HG02981 (cell line): ENCODE measurements around the gene CEP290.
"Not testable (repeated sequence)": the region's sequence is repeated elsewhere in the genome, so short reads cannot be mapped to it uniquely, and the experiment has no call there.

Source experiments
- ATAC-seq: cut with Tn5 transposase; IDR thresholded peaks from one replicate; pipeline ENCODE4 v1.9.1; 2021; ENCODE audit warnings: mild to moderate bottlenecking, moderate library complexity; ENCODE audit not compliant: unreplicated experiment

CEP290 gene

DNA sequence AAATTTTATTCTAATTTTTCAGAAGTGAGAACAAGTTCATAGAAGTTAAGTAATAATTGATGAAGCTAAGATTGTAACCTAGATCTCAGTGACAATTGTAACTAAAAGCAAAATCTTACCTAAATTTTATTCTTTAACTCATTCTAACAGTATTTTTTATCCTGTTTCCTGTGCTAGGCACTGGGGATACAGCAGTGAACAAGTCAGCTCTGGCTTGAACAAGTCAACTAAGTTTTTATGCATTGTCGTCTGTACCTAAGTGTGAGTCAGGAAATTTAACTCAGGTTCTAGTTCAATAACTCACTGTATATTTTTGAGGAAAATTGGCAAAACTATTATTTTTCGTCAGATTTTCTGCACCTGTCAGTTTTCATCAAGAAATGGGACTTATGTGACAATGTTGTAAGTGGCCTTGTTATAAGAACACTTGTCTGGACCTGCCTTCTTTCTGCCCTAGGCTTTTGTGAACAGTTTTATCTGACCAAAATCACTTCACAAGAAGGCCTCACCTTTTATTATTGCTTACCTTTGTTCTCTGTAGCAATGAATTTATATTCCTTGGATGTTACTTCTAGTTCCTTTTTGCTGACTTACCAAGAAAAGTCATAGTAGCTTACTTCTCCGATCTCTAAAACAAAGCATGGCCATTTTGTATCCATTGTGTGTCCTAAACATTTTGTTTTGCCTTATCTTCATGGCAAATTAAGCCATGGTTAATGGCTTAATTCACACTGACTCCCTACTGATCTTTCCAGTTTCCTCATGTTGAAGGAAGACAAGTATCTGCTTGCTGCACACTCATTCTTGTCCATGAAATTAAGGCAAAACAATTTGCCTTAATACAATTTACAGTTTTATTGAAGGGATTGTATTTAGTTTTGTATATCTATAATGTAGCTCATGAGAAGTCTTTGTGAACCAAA lies 2.9 kb upstream of the CEP290 start:
- ATAC-seq: no peak

DNA sequence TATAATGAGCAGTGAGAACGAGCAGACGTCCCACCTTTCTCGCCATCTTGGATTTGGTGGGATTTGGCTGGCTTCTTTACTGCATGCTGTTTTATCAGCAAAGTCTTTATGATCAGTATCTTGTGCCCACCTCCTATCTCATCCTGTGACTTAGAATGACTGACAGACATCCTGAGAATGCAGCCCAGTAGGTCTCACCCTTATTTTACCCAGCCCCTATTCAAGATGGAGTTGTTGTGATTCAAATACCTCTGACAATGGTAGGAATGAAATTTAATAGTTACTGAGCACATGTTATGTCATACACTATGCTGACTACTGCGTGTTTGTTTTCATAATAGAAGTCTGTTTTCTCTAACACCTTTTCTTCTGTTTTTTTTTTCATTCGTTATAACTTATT lies 2.1 kb upstream of the CEP290 start:
- no peak for ATAC-seq

DNA sequence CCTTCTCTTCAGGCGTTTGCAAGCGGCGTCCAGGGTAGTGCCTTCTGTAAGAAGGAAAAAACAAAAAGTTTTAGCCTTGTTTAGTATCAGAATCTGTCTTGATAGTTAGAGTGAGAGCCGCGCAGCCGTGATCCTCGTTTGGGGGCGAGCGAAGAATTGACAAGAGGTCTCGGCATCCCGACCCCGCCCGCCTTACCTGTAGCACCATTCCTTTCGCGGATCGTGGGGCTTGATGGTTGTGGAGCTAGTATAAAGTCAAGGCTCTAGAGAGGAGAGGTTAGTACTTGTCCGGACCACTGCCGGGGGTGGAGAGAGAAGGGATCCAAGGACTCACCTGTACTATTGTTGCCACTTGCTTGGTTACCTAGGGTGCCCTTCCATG lies 713 bp upstream of the CEP290 start:
- ATAC-seq: peak; percentile 2

GRCh38 chr12:88141425-88141773 lies 489 bp downstream of the CEP290 start:
- ATAC-seq: no peak

DNA sequence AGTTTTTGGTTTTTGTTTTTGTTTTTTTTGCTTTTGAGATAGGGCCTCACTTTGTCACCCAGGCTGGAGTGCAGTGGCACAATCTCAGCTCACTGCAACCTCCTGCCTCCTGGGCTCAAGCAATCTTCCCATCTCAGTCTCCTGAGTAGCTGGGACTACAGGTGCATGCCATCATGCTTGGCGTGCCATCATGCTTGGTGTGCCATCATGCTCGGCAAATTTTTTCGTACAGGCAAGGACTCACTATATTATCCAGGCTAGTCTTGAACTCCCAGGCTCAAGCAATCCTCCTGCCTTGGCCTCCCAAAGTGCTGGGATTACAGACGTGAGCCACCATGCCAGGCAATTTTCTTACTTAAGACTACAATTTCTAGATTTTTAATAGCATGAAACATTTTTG lies 2.2 kb downstream of the CEP290 start:
- not testable (repeated sequence) for ATAC-seq

- ATAC-seq: not testable (repeated sequence)
Measured at GRCh38 chr12:88133181-88133580, 8.7 kb downstream of the CEP290 start.

GRCh38 chr12:88132392-88132791 lies 9.5 kb downstream of the CEP290 start:
- ATAC-seq: no peak

- no peak for ATAC-seq
Measured at GRCh38 chr12:88127855-88128254, 14.0 kb downstream of the CEP290 start.

- no peak for ATAC-seq
Measured at GRCh38 chr12:88127099-88127498, 14.8 kb downstream of the CEP290 start.

- ATAC-seq: no peak
Measured at GRCh38 chr12:88122666-88123065, 19.2 kb downstream of the CEP290 start.

- ATAC-seq: no peak
Measured at GRCh38 chr12:88113871-88114270, 28.0 kb downstream of the CEP290 start.

GRCh38 chr12:88111074-88111652 lies 30.7 kb downstream of the CEP290 start:
- ATAC-seq: peak; percentile 61

DNA sequence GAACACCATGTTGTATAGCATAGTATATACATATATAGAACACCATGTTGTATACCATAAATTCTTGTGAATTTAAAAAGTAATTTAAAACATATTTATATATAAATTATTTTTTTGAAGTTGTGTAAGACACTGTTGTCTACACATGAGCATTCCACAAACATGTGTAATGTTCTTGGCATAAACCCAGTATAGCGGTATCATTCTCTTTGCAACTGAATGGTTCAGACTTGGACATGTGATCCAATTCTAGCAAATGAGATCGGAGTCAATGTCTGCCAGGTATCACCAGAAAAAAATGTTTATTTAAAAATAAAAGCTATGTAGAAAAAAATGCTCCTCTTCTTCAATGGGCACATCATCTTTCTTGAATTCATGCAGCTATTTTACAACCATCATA lies 33.9 kb downstream of the CEP290 start:
- no peak for ATAC-seq

DNA sequence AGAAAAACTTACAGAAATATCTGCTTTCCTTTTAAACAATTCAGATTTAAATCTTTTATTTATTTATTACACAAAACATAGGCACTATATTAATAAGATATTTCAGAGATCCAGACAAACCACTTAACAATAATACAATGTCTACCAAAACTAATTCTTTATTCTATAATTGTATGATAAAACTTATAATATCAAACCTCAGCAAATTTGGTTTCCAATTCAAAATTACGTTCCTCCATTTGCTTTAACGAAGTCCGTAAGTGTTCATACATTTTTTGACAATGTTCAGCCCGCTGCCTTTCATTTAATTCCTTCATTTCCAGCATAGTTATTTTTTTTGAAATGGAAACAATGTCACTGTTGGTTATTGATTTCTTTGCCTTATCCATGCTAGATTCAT lies 48.3 kb downstream of the CEP290 start:
- no peak for ATAC-seq

DNA sequence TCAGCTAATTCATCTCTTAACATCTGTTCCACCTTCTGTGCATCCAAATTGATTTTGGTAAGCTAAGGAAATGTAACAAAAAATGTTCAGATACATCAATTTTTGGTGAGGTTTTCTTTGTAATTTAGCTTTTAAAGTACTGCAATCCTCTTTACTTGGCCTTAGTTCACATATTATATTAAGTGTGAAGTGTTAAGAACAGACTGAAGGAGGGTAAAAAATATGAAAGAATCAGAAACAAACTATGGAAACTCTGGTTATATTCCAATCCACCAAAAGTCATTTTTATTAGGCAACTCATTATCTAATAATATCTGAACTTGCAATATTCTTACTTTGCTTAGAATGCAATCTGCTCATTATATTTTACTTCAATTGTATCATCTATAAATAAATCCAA lies 49.1 kb downstream of the CEP290 start:
- ATAC-seq: no peak

DNA sequence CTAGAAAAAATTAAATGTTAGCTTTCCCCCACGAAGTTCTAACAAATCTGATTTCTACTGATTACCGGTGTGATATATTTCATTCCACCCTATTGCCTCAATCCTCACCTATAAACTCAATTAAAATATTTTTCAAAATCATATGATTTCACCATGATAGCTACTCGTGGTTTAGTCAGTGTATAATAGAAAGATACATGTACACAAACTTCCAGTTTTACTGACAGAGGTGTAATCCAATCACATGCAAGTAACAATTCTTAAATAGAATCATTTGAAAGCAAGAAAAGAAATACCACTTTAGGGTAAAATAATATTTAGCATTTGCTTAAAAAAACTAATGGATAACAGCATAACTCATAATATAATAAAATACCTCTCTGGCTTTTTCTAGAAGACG lies 57.7 kb downstream of the CEP290 start:
- no peak for ATAC-seq

GRCh38 chr12:88083634-88084033 lies 58.3 kb downstream of the CEP290 start:
- ATAC-seq: no peak

DNA sequence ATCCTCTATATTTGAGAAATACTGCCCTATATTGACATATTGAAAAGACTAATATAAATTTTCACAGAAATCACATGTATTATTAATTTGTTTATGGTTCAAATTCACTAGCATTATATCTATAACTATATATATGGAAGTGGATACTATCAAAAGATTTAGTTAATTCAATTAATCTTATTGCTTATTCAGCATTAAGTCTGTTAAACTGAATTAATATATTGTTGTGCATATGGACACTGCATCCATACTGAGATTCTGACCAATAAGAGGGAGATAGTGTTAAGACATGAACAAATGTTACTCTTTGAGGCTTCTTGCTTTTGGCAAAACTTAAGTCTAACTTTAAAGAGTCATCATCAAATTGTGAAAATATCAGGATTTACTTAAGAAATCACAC lies 60.6 kb downstream of the CEP290 start:
- no peak for ATAC-seq

GRCh38 chr12:88067301-88067700 lies 74.6 kb downstream of the CEP290 start:
- ATAC-seq: no peak

DNA sequence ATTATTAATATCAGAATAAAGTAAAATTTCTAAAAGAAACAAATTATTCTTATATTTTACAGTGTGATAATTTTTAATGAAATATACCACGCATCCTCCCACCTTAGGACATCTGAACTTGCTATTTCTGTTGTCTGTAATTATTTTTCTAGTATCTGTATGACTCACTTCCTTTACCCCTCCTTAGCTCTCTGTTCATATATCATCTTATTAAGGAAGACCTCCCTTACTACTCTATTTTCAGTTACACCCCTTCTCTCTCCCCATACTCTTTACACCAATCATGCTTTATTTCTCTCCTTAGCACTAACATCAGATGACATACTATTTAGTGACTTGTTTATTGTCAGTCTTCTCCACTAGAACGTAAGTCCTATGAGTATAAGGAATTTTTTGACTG lies 78.5 kb downstream of the CEP290 start:
- ATAC-seq: peak; percentile 91

DNA sequence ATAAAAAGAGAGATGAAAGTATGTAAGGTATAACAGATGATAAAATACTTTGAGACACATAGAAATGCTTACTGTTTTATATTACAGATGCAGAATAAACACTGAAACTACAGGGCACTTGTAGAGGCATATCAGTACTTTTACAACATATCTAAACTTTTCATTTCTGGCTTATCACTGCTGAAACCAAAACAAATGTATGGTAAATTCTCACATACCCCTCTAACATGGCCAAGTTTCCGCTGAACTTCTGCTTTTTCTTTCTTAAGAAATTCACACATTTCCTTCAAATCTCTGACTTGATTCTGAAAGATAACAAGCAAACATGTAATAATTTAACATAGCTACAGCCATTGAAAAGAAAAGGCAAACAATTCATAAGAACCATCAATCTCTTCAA lies 79.4 kb downstream of the CEP290 start:
- ATAC-seq: peak; percentile 54

- no peak for ATAC-seq
Measured at GRCh38 chr12:88058719-88059077, 83.2 kb downstream of the CEP290 start.
